DOHH2 (cell line): Measurements from ENCODE around the gene CD164L2.

Source experiments
- H3F3A ChIP-seq: fragments of 200-600 bp; sonication (generic), shearing (Covaris generic); 2 replicates; pipeline ENCODE4 v1.6.0; 2016; ENCODE audit warnings: antibody characterized with exemption, mild to moderate bottlenecking; ENCODE audit not compliant: control insufficient read depth, insufficient read depth
- H3K27ac ChIP-seq: fragments of 200-600 bp; sonication (generic); 2 replicates; pipeline ENCODE4 v1.5.1; 2014; ENCODE audit warnings: low read depth, mild to moderate bottlenecking, low read length, moderate library complexity
- H3K27me3 ChIP-seq: fragments of 200-600 bp; sonication (generic); 2 replicates; pipeline ENCODE4 v1.6.1; 2014; ENCODE audit warnings: mild to moderate bottlenecking, low read length, mixed read lengths; ENCODE audit not compliant: control insufficient read depth
- H3K36me3 ChIP-seq: fragments of 200-600 bp; sonication (generic); 2 replicates; pipeline ENCODE4 v1.6.1; 2014; ENCODE audit warnings: mild to moderate bottlenecking, low read length, moderate library complexity, mixed read lengths; ENCODE audit not compliant: control insufficient read depth
- H3K4me1 ChIP-seq: fragments of 200-600 bp; sonication (generic); 2 replicates; pipeline ENCODE4 v1.6.1; 2014; ENCODE audit warnings: mild to moderate bottlenecking, low read length, mixed read lengths; ENCODE audit not compliant: control insufficient read depth
- H3K4me2 ChIP-seq: fragments of 200-600 bp; sonication (generic); 2 replicates; pipeline ENCODE4 v1.6.0; 2014; ENCODE audit warnings: mild to moderate bottlenecking, low read length, moderate library complexity
- H3K4me3 ChIP-seq: fragments of 200-600 bp; sonication (generic); 2 replicates; pipeline ENCODE4 v1.5.1; 2014; ENCODE audit warnings: mild to moderate bottlenecking, low read length, mixed read lengths
- H3K79me2 ChIP-seq: fragments of 200-600 bp; sonication (generic); 2 replicates; pipeline ENCODE4 v1.6.1; 2014; ENCODE audit warnings: mild to moderate bottlenecking, low read length, mixed read lengths; ENCODE audit not compliant: control insufficient read depth
- H3K9me2 ChIP-seq: fragments of 200-600 bp; sonication (generic); replicated peaks from 2 replicates; pipeline ENCODE4 v1.6.1; 2014; ENCODE audit warnings: mild to moderate bottlenecking, low read length, mixed read lengths; ENCODE audit not compliant: control insufficient read depth
- H3K9me3 ChIP-seq: fragments of 200-600 bp; sonication (generic); 2 replicates; pipeline ENCODE4 v1.6.1; 2014; ENCODE audit warnings: antibody characterized with exemption, low read length, mixed read lengths; ENCODE audit not compliant: control insufficient read depth, insufficient read depth
- H4K20me1 ChIP-seq: fragments of 200-600 bp; sonication (generic); 2 replicates; pipeline ENCODE4 v1.6.0; 2014; ENCODE audit warnings: low read depth, mild to moderate bottlenecking, antibody characterized with exemption, low read length, moderate library complexity; ENCODE audit not compliant: control insufficient read depth, insufficient read depth
- EZH2phosphoT487 ChIP-seq: fragments of 200-600 bp; sonication (generic); IDR thresholded peaks from 2 replicates; pipeline ENCODE4 v1.6.1; 2017; ENCODE audit warnings: borderline replicate concordance, mild to moderate bottlenecking, antibody characterized with exemption, low read length, moderate library complexity, mixed read lengths
- TF ChIP-seq, protein P1 (sequence below): fragments of 200-600 bp; sonication (generic); IDR thresholded peaks from one replicate; pipeline ENCODE4 v1.5.1; 2014; ENCODE audit warnings: antibody characterized with exemption, mild to moderate bottlenecking, low read depth, low read length; ENCODE audit not compliant: poor library complexity, severe bottlenecking

The CD164L2 gene

DNA sequence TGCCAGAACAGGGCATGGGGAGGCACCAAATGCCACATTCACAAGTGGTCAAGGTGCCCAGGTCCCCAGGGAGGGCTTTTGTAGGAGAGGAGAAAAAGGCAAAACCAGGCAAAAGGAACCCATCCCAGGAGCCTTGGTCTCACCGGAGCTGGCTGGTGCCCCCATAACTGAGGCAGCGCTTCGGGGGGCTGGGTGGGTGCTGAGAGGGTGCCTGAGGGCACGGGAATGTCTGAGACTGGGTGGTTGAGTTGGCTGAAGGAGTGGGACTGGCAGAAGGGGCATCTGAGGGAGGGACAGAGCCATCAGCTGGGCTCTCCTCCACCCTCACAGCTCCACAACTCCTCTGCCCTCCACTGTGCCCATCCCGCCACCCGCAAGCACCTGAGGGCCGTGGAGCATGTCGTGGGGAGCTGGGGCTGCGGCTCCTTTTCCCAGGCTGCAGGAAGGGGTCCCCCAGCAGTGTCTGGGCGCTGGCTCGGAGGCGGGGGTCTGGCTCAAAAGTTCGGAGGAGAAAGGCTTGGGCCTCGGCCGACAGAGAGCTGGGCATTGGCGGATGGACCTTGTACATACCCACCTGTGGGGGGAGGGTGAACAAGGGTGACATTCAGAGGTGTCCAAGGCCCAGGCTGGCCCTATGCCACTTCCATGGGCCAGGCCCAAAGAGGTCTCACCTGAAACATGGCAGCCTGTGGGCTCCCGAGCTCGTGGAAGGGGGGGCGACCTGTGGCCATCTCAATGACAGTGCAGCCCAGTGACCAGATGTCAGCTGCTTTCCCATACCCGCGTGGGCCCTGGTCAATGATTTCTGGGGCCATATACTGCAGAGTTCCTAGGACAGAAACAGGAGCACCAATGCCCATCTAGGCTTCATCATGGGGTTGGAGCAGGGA is 24.9 kb downstream of the CD164L2 start:
- Histone ChIP-seq H3K27ac (no peak overlapping the region), H4K20me1 (no peaks in the 10 kb centered on the region), H3K9me2 (no peaks in the 10 kb centered on the region), H3K9me3 (no peaks in the 10 kb centered on the region), H3K27me3 (peaks cover 29% of the 10 kb centered on the region), H3K36me3 (no peaks in the 10 kb centered on the region), H3F3A (no peaks in the 10 kb centered on the region), H3K4me2 (peak overlapping the region; percentile 69; the same call in 1 of the 2 replicates), H3K4me3 (no peak overlapping the region), H3K79me2 (no peaks in the 10 kb centered on the region), H3K4me1 (peaks cover 25% of the 10 kb centered on the region)
- no peak for TF ChIP-seq EZH2phosphoT487
- TF ChIP-seq, protein P1, sequence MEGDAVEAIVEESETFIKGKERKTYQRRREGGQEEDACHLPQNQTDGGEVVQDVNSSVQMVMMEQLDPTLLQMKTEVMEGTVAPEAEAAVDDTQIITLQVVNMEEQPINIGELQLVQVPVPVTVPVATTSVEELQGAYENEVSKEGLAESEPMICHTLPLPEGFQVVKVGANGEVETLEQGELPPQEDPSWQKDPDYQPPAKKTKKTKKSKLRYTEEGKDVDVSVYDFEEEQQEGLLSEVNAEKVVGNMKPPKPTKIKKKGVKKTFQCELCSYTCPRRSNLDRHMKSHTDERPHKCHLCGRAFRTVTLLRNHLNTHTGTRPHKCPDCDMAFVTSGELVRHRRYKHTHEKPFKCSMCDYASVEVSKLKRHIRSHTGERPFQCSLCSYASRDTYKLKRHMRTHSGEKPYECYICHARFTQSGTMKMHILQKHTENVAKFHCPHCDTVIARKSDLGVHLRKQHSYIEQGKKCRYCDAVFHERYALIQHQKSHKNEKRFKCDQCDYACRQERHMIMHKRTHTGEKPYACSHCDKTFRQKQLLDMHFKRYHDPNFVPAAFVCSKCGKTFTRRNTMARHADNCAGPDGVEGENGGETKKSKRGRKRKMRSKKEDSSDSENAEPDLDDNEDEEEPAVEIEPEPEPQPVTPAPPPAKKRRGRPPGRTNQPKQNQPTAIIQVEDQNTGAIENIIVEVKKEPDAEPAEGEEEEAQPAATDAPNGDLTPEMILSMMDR, result no peak

DNA sequence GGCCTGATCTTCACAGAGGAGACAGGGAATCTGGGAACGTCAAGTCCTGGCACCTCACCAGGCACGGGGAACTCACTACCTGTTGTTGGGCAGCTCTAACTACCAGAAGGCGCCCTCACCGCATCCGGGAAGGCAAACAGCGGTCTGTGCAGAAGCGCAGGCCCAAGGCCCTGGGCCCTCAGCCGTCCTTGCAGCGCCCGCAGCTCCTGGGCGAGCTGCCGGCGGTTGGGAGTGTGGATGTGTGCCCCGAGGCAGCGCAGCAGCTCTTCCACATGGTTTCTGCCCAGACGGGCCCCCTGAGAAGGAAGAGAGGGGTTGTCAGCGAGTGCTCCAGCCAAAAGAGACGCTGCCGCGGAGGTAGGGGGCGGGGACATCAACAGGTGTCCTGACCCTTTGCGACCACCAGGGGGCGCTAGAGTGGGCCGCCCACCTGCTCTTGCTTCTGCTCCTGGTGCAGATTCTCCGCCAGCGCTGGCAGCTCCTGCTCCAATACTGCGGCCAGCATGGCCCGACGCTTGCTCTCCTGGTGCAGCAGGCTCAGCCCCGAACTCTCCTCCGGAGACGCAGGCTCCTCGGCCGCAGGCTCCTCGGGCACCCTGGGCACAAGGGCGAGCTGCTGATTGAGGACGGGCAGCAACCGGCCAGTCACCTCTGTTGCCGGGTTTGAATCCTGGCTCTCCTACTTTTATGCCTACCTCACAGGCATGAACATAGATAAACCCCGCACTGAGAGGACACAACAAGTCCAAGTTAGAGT is 25.7 kb downstream of the CD164L2 start:
- Histone ChIP-seq H3K9me3 (no peaks in the 10 kb centered on the region), H4K20me1 (no peaks in the 10 kb centered on the region), H3K27me3 (peaks cover 29% of the 10 kb centered on the region), H3F3A (no peaks in the 10 kb centered on the region), H3K27ac (no peak overlapping the region), H3K9me2 (no peaks in the 10 kb centered on the region), H3K4me1 (peaks cover 25% of the 10 kb centered on the region), H3K36me3 (no peaks in the 10 kb centered on the region), H3K79me2 (no peaks in the 10 kb centered on the region), H3K4me3 (peak overlapping the region; percentile 53), H3K4me2 (peak overlapping the region; percentile 69)
- no peak for TF ChIP-seq EZH2phosphoT487
- TF ChIP-seq, protein P1, result peak; percentile 90

DNA sequence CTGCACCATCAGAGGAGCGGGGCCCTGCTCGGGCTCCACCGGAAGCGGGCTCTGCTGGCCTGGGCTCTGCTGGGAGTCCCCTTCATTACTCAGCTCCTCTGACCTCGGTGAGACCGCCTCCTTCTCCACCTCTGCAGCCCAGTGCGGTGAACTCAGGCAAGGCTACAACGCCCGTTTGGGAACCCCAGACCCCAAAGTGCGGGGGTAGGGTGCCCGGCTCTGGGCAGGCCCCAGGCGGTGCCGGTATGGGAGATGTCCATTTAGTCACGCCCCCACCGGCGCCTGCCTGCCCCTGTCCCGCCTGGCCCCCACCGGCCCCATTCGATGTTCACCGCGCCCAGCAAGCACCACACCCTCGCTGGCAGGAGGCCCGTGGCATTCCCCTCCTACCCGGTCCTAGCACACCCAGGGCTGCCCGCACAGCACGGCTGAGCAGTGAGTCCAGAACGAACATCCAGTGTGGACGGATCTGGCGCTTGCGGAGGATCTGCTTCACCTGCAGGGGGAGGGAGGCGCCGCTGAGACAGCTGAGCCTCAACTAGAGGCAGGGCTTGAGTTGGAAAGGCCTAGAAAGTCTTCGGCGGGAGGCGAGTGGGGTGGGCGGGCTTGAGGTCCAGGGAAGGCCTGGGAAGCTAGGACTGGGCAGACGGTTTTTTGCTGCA is 26.4 kb downstream of the CD164L2 start:
- Histone ChIP-seq H3K79me2 (no peaks in the 10 kb centered on the region), H3K9me3 (no peaks in the 10 kb centered on the region), H3K27ac (no peak overlapping the region), H3K4me1 (peaks cover 25% of the 10 kb centered on the region), H4K20me1 (no peaks in the 10 kb centered on the region), H3K4me3 (peak overlapping the region; percentile 53), H3K9me2 (no peaks in the 10 kb centered on the region), H3K4me2 (peak overlapping the region; percentile 69; the same call in 1 of the 2 replicates), H3K27me3 (peaks cover 29% of the 10 kb centered on the region), H3F3A (no peaks in the 10 kb centered on the region), H3K36me3 (no peaks in the 10 kb centered on the region)
- TF ChIP-seq EZH2phosphoT487, result no peak
- TF ChIP-seq, protein P1, result no peak
